Ovary (tissue), 9 donors: ENCODE data around the gene PARG. TPM values are rescaled to one million over a fixed set of nuclear protein-coding genes. Genes with fewer than 3 reads are reported as not detected.

Experiments
- DNase-seq, 5 donors: peaks; one replicate each; pipeline ENCODE4 v3.0.0-alpha.2; 2019 to 2020
- H3K27ac ChIP-seq, 2 donors: fragments of 200-600 bp; one replicate each; pipeline versions ENCODE4 v1.5.1 to v1.8.0; 2019 to 2022
- H3K27me3 ChIP-seq: fragments of 200-600 bp; one replicate; pipeline ENCODE4 v1.8.0; 2022
- H3K36me3 ChIP-seq: fragments of 200-600 bp; sonication (generic); one replicate; pipeline ENCODE4 v1.5.1; 2019
- H3K4me1 ChIP-seq: one replicate; pipeline ENCODE4 v1.8.1; 2013; ENCODE audit warnings: mild to moderate bottlenecking, moderate library complexity; ENCODE audit not compliant: insufficient read depth
- H3K4me3 ChIP-seq: fragments of 200-600 bp; sonication (generic); one replicate; pipeline ENCODE4 v1.5.1; 2017
- H3K9me3 ChIP-seq, 2 donors: fragments of 200-600 bp in 1 of 2; sonication (generic) in 1 of 2; one replicate each; pipeline versions ENCODE4 v1.5.1 to v1.8.1; 2013 to 2019; ENCODE audit warnings: mild to moderate bottlenecking in 1 of 2, moderate library complexity in 1 of 2
- CTCF ChIP-seq, 3 donors: fragments of 450-650 bp in 2 of 3; fragments of 200-600 bp in 1 of 3; IDR thresholded peaks; one replicate each; pipeline versions ENCODE4 v1.5.1 to v1.8.0; 2016 to 2022; ENCODE audit warnings: antibody characterized with exemption in 3 of 3, mild to moderate bottlenecking in 1 of 3
- EP300 ChIP-seq: sonication (generic); formaldehyde crosslinking; IDR thresholded peaks from one replicate; pipeline ENCODE4 v1.6.1; 2017; ENCODE audit warnings: antibody characterized with exemption
- POLR2A ChIP-seq: fragments of 450-650 bp; IDR thresholded peaks from one replicate; pipeline ENCODE4 v1.6.1; 2017; ENCODE audit warnings: antibody characterized with exemption, mild to moderate bottlenecking, moderate library complexity
- WGBS, 3 donors: extraction: QIAGEN DNeasy Blood & Tissue Kit in 1 of 3; methylation state at CpG; one replicate each; pipeline versions ENCODE4 v1.1.5 to v1.1.7; 2013 to 2017; 5-methylcytosine and 5-hydroxymethylcytosine counted together
- intact Hi-C, 4 donors: fragments of 100-400 bp; cut with DNase I; formaldehyde crosslinking; loops; one replicate each; pipeline versions ENCODE4 v1.11.0 to v1.15.1; 2022 to 2023
- polyA plus RNA-seq, 2 donors: library from polyadenylated mRNA; stranded (reverse); fragments of 200-250 nt in 1 of 2; fragments of 350-450 nt in 1 of 2; fragmentation: Illumina TruSeq in 1 of 2; extraction: RNeasy Lipid Tissue Mini Kit (QIAGEN cat#74804) in 1 of 2; gene quantifications; one replicate each; pipeline ENCODE4 v1.2.3, GENCODE V29; 2013 to 2014
- total RNA-seq, 7 donors: library from RNA; depleted of rRNA in 2 of 7; stranded (reverse); fragments of >200 nt in 2 of 7; fragmentation: NEBNext Ultra II Directional in 3 of 7; extraction: Animal tissue kit (Norgen Biotek cat#: 25700) in 3 of 7; gene quantifications; one replicate each; pipeline versions ENCODE4 v1.1.0 to v1.2.4, GENCODE V29; 2016 to 2023
- donor health status: DM: no; HTN: no; CAD: no; lungs with moderate emphysema.
- donor health status: DM: no; HTN: no; CAD: no.
- donor health status: Bipolar disorder and iron deficiency.
- donor health status: DM: yes; HTN: yes; CAD: no.
- donor health status: DM: no; HTN: no; CAD: no.
- donor health status: DM: yes; HTN: yes; CAD: no.

Gene PARG
- total and polyA plus RNA-seq, 9 donors = 8.1 to 33.3 (median 26.8) TPM

GRCh38 chr10:49830846-49831245, 111.0 kb downstream of the PARG start:
- DNase-seq = no peak
- Histone ChIP-seq H3K36me3 (no peaks in the 10 kb centered on the region), H3K9me3 (no peaks in the 10 kb centered on the region), H3K27ac (no peak overlapping the region), H3K4me1 (peaks cover 1% of the 10 kb centered on the region), H3K4me3 (no peak overlapping the region), H3K27me3 (no peaks in the 10 kb centered on the region)
- TF ChIP-seq CTCF (IDR thresholded peaks at IDR 0.05) = no peak
- TF ChIP-seq EP300 = no peak
- no peak for TF ChIP-seq POLR2A
- intact Hi-C loops = no loop called here

- intact Hi-C loops = no loop called here
- H3K36me3 ChIP-seq = no peaks in the 10 kb centered on the region
- no peak overlapping the region for H3K4me3 ChIP-seq
- no peak overlapping the region for H3K27ac ChIP-seq
- no peak for TF ChIP-seq POLR2A
- no peak for TF ChIP-seq EP300
- no peak for TF ChIP-seq CTCF (IDR thresholded peaks at IDR 0.05)
- no peak for DNase-seq
- no peaks in the 10 kb centered on the region for H3K27me3 ChIP-seq
- H3K9me3 ChIP-seq = no peaks in the 10 kb centered on the region
- H3K4me1 ChIP-seq = peaks cover 1% of the 10 kb centered on the region
- 86 to 90% (median 86%) methylated on average over 3 of the region's 3 CpGs for WGBS, 3 donors
Observed at GRCh38 chr10:49830016-49830415, 111.8 kb downstream of the PARG start.

GRCh38 chr10:49827297-49827696, 114.5 kb downstream of the PARG start:
- Histone ChIP-seq H3K4me3 (no peak overlapping the region), H3K4me1 (no peaks in the 10 kb centered on the region), H3K27me3 (no peaks in the 10 kb centered on the region), H3K9me3 (no peaks in the 10 kb centered on the region), H3K36me3 (no peaks in the 10 kb centered on the region), H3K27ac (no peak overlapping the region)
- DNase-seq = no peak
- WGBS, 3 donors = 87 to 95% (median 90%) methylated on average over 3 of the region's 3 CpGs
- intact Hi-C loops = no loop called here
- TF ChIP-seq POLR2A (no peak), EP300 (no peak), CTCF (IDR thresholded peaks at IDR 0.05) (no peak)

- TF ChIP-seq CTCF (IDR thresholded peaks at IDR 0.05) (no peak), EP300 (no peak), POLR2A (no peak)
- H3K36me3 ChIP-seq = no peaks in the 10 kb centered on the region
- H3K4me3 ChIP-seq = no peak overlapping the region
- no peak overlapping the region for H3K27ac ChIP-seq
- H3K27me3 ChIP-seq = no peaks in the 10 kb centered on the region
- no peaks in the 10 kb centered on the region for H3K9me3 ChIP-seq
- no peaks in the 10 kb centered on the region for H3K4me1 ChIP-seq
- no peak for DNase-seq
- intact Hi-C loops = no loop called here
- WGBS, 3 donors = 70 to 73% (median 71%) methylated on average over 9 of the region's 9 CpGs
Observed at GRCh38 chr10:49819234-49819958, 122.4 kb downstream of the PARG start.
